Brain microvascular endothelial cell (primary cell): ENCODE data around the gene DOCK2.
"Not testable (repeated sequence)": the region's sequence is repeated elsewhere in the genome, so short reads cannot be mapped to it uniquely, and the experiment has no call there.

Source experiments
- DNase-seq: peaks from one replicate; pipeline ENCODE4 v3.0.0-alpha.2; 2020
- H3K27ac ChIP-seq: fragments of 250-450 bp; sonication (Bioruptor Pico); 2 replicates; pipeline ENCODE4 v1.5.1; 2020; ENCODE audit warnings: mild to moderate bottlenecking, moderate library complexity
- H3K27me3 ChIP-seq: fragments of 250-450 bp; sonication (Bioruptor Pico); replicated peaks from 2 replicates; pipeline ENCODE4 v1.5.1; 2020; ENCODE audit warnings: mild to moderate bottlenecking
- H3K36me3 ChIP-seq: fragments of 250-450 bp; sonication (Bioruptor Pico); replicated peaks from 2 replicates; pipeline ENCODE4 v1.5.1; 2020; ENCODE audit warnings: mild to moderate bottlenecking
- H3K4me3 ChIP-seq: 2 replicates; pipeline ENCODE4 v1.5.1; 2011; ENCODE audit warnings: low read depth, mild to moderate bottlenecking, control low read depth, low read length, moderate library complexity
- in situ Hi-C: cut with HindIII; loops from 2 replicates; pipeline ENCODE4 v1.10.0; 2017; ENCODE audit warnings: low sequenced_read_pairs, low pct_ligation_motif_present
- TF ChIP-seq, protein P1 (sequence below): IDR thresholded peaks from 2 replicates; pipeline ENCODE4 v1.5.1; 2011; ENCODE audit warnings: low read depth, mild to moderate bottlenecking, moderate library complexity, low read length, control low read depth, inconsistent platforms; ENCODE audit errors: missing control alignments

The DOCK2 gene

GRCh38 chr5:170087168-170087817, 450.2 kb downstream of the DOCK2 start:
- Histone ChIP-seq H3K27ac (no peak overlapping the region), H3K4me3 (no peak overlapping the region), H3K36me3 (no peaks in the 10 kb centered on the region), H3K27me3 (no peaks in the 10 kb centered on the region)
- in situ Hi-C loops, result no loop called here
- no peak for DNase-seq
- TF ChIP-seq, protein P1, sequence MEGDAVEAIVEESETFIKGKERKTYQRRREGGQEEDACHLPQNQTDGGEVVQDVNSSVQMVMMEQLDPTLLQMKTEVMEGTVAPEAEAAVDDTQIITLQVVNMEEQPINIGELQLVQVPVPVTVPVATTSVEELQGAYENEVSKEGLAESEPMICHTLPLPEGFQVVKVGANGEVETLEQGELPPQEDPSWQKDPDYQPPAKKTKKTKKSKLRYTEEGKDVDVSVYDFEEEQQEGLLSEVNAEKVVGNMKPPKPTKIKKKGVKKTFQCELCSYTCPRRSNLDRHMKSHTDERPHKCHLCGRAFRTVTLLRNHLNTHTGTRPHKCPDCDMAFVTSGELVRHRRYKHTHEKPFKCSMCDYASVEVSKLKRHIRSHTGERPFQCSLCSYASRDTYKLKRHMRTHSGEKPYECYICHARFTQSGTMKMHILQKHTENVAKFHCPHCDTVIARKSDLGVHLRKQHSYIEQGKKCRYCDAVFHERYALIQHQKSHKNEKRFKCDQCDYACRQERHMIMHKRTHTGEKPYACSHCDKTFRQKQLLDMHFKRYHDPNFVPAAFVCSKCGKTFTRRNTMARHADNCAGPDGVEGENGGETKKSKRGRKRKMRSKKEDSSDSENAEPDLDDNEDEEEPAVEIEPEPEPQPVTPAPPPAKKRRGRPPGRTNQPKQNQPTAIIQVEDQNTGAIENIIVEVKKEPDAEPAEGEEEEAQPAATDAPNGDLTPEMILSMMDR, result no peak

GRCh38 chr5:170092455-170093101, 455.5 kb downstream of the DOCK2 start:
- Histone ChIP-seq H3K27ac (no peak overlapping the region), H3K27me3 (no peaks in the 10 kb centered on the region), H3K4me3 (no peak overlapping the region), H3K36me3 (no peaks in the 10 kb centered on the region)
- in situ Hi-C loops, result no loop called here
- TF ChIP-seq, protein P1, result no peak
- DNase-seq, result no peak

- H3K4me3 ChIP-seq, H3K27me3 ChIP-seq, H3K36me3 ChIP-seq, in situ Hi-C loops, DNase-seq, H3K27ac ChIP-seq: not testable (repeated sequence)
Measured at GRCh38 chr5:170094329-170094728, 457.3 kb downstream of the DOCK2 start.

GRCh38 chr5:170095646-170096045, 458.6 kb downstream of the DOCK2 start:
- no peak overlapping the region for H3K27ac ChIP-seq
- TF ChIP-seq, protein P1, result no peak
- H3K4me3 ChIP-seq, result no peak overlapping the region
- in situ Hi-C loops, result no loop called here
- no peaks in the 10 kb centered on the region for H3K27me3 ChIP-seq
- no peak for DNase-seq
- no peaks in the 10 kb centered on the region for H3K36me3 ChIP-seq

- in situ Hi-C loops, result no loop called here
Measured at GRCh38 chr5:170097934-170098333, 460.9 kb downstream of the DOCK2 start.

More at GRCh38 chr5:170097934-170098333, 460.9 kb downstream of the DOCK2 start:
- Histone ChIP-seq H3K27ac (no peak overlapping the region), H3K27me3 (no peaks in the 10 kb centered on the region), H3K36me3 (no peaks in the 10 kb centered on the region), H3K4me3 (no peak overlapping the region)
- no peak for DNase-seq
- TF ChIP-seq, protein P1, result no peak
